ENCODE results near the gene TP53BP1.

- TF ChIP-seq POLR2A (IDR thresholded peaks at IDR 0.05; ENCODE audit: low read length) (no peak), GATA1 (IDR thresholded peaks at IDR 0.05; ENCODE audit: low read depth, low read length) (no peak)
These were observed 16.2 kb upstream of the TP53BP1 start for GRCh38 chr15:43508991-43509659.

Measured in erythroblast (primary cell).